HG03097 (cell line): Measurements from ENCODE around the gene DDX3Y.

Experiments
- ATAC-seq: cut with Tn5 transposase; IDR thresholded peaks from one replicate; pipeline ENCODE4 v1.9.1; 2021; ENCODE audit not compliant: unreplicated experiment, low FRiP score

Gene DDX3Y

DNA sequence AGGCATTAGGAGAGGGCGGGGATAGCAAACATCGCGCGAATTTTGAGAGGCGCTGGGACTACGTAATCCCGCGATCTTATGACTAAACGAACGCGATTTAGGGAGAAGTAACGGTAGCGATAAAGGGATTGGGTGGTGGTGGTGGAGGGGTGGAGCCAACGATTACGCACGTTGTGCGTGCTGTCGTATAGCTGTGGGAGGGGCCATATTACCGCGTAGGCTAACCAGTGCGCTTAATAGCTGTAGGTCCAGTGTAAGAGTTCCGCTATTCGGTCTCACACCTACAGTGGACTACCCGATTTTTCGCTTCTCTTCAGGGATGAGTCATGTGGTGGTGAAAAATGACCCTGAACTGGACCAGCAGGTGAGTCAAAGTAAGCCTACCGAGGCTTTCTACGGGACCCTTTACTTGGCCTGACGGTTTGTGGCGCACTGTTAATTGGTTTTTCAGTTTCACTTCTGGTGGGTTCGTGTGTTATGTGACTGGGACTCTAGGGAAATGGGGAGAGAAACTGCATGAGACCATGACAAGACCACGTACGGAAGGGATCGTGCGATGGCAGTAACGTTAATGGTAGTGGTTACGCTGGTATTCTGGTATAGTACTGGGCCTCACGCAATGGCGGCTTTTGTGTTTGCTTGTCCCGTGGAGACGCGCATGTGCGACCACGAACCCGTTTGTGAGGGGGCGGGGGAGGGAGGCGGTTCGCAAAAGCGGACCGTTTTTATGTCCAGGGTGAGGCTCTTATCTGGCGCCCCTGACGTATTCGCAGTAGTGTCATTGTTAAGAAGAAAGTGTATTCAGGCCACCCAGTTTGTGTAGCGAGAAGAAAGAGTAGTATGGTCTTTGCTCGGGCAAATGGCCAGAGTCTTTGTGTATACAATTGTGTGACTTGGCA is at the start of gene DDX3Y:
Gene DDX3Y, plus strand, starts transcription at position 251 of the 899 bp plus-strand sequence. Its CDS starts 69 bp downstream, at position 320.
- no peak for ATAC-seq

- no peak for ATAC-seq
Observed at GRCh38 chrY:12855791-12856275, 48.8 kb upstream of the DDX3Y start.

- ATAC-seq = no peak
Observed at GRCh38 chrY:12867960-12868359, 36.7 kb upstream of the DDX3Y start.

- no peak for ATAC-seq
Observed at GRCh38 chrY:12896973-12897372, 7.7 kb upstream of the DDX3Y start.

- no peak for ATAC-seq
Observed at GRCh38 chrY:12898604-12899003, 6.1 kb upstream of the DDX3Y start.

DNA sequence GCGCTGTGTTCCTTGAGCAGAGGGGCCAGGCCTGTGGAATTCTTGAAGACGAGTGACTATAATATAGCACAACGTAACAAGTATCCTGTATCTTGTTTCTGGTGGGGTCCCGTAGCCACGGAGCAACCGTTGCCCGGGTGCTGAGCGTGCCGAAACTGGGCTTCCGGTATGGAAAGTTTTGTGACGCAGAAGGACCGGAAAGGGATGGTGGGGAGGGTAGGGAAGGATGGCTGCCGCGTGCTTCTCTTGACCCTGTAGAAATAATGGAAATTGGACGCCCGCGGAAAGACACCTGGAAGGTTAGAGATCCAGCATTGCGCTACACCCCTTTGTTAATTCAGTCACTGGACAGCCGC is 827 bp downstream of the DDX3Y start:
- no peak for ATAC-seq

DNA sequence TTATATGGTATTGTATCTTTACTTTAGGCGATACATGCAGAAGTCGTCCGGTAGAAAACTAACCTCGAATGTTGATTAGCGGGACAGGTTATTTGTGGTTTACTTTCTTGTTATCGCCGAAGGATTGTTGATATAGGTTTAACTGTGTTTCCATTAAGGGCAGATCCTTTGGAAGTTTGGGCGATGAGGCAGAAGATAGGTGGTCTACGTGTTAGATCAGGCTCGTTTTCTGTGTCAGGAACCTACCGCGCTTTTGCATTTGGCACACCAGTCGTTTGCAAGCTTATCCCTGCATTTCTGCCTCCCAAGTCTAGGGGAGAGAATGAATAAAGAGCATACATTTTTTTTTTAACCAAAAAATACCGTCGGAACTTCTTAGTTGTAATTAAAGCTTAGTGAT is 1.2 kb downstream of the DDX3Y start:
- no peak for ATAC-seq

GRCh38 chrY:12913541-12913940 is 8.9 kb downstream of the DDX3Y start:
- ATAC-seq = no peak

DNA sequence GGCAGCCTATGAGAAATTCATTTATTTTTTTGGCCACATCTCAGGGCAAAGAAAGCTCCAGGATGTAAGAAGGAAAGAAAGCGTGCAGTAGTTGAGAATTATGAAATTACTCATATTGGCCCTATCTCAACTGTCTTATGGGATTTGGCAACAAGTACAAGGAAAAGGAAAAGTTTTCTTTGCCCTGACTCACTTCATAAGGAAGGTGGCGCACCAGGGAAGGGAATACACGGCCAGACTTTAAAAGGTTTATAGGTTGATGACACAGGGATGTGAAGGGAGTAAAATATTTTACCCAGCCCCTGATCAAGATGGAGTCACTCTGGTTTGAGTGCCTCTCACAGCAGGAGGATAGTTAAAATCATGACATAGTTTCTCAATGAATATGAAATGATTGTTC is 23.4 kb downstream of the DDX3Y start:
- ATAC-seq = no peak

- ATAC-seq = no peak
Observed at GRCh38 chrY:12941725-12942687, 37.3 kb downstream of the DDX3Y start.
